Body of pancreas (tissue), 4 donors: ENCODE measurements around the gene TP53AIP1. TPM values are rescaled to one million over a fixed set of nuclear protein-coding genes. Genes with fewer than 3 reads are reported as not detected.

Experiments
- ATAC-seq: fragments of 150-250 bp; one replicate; pipeline ENCODE4 v1.9.1; 2016
- DNase-seq, 4 donors: peaks; one replicate each; pipeline ENCODE4 v3.0.0-alpha.2; 2019
- H3K27ac ChIP-seq, 4 donors: fragments of 200-600 bp; sonication (generic); 1 replicate in 3 of 4; 2 replicates in 1 of 4; pipeline versions ENCODE4 v1.5.1 to v1.6.1; 2016 to 2019; ENCODE audit warnings: mild to moderate bottlenecking in 1 of 4, mixed read lengths in 1 of 4, moderate library complexity in 1 of 4
- H3K27me3 ChIP-seq, 2 donors: fragments of 200-600 bp; sonication (generic); one replicate each; pipeline ENCODE4 v1.6.0; 2016; ENCODE audit warnings: mild to moderate bottlenecking in 1 of 2
- H3K36me3 ChIP-seq, 2 donors: fragments of 200-600 bp; sonication (generic); replicated peaks in 1 of 2; 2 replicates each; pipeline ENCODE4 v1.5.1; 2016; ENCODE audit warnings: low read depth in 2 of 2; ENCODE audit not compliant: insufficient read depth in 1 of 2
- H3K4me1 ChIP-seq: fragments of 200-600 bp; sonication (generic); one replicate; pipeline ENCODE4 v1.6.0; 2016
- H3K4me3 ChIP-seq, 2 donors: fragments of 200-600 bp; sonication (generic); 1 replicate in 1 of 2; 2 replicates in 1 of 2; pipeline ENCODE4 v1.5.1; 2016 to 2019
- H3K9me3 ChIP-seq, 3 donors: fragments of 200-600 bp; sonication (generic); 1 replicate in 2 of 3; 2 replicates in 1 of 3; pipeline ENCODE4 v1.5.1; 2016
- POLR2A ChIP-seq, 3 donors: fragments of 450-650 bp; IDR thresholded peaks; one replicate each; pipeline ENCODE4 v1.6.1; 2016; ENCODE audit warnings: antibody characterized with exemption in 3 of 3, mild to moderate bottlenecking in 2 of 3
- WGBS, 2 donors: methylation state at CpG; one replicate each; pipeline ENCODE4 v1.1.5; 2017; 5-methylcytosine and 5-hydroxymethylcytosine counted together
- intact Hi-C: fragments of 100-400 bp; cut with DNase I; formaldehyde crosslinking; loops from one replicate; pipeline ENCODE4 v1.15.1; 2023
- total RNA-seq, 2 donors: library from RNA; depleted of rRNA; stranded (reverse); fragments of >200 nt; gene quantifications; one replicate each; pipeline ENCODE4 v1.1.0, GENCODE V29; 2016
- TF ChIP-seq, protein P1 (sequence below), 7 experiments: fragments of 450-650 bp in 4 of 7; fragments of 200-600 bp in 3 of 7; sonication (generic) in 3 of 7; IDR thresholded peaks; one replicate each; pipeline ENCODE4 v1.5.1; 2016 to 2019; ENCODE audit warnings: antibody characterized with exemption in 7 of 7

The TP53AIP1 gene
- total RNA-seq, 2 donors from 2014 or later: not detected

DNA sequence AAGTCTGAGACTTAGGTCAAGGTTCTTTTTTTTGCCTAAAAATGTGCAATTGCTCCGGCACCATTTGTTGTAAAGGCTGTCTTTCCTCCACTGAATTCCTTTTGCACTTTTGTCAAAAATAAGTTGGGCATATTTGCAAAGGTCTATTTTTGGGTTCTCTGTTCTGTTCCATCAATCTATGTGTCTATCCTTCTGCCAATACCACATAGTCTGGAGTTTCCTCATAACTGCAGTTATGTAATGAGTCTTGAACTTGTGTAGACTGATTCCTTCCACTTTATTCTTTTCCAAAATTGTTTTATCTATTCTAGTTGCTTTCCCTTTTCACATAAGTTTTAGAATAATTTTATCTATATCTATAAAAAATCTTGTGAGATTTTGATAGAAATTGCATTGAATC lies 44.8 kb downstream of the TP53AIP1 start:
- H3K4me3 ChIP-seq: no peak overlapping the region
- WGBS, 2 donors: 43 to 67% methylated on average over 1 of the region's 1 CpG
- DNase-seq: no peak
- H3K27ac ChIP-seq: peak overlapping the region in 2 of 4 donors; percentile 5 to 25
- peaks cover 87% of the 10 kb centered on the region for H3K4me1 ChIP-seq
- TF ChIP-seq POLR2A (IDR thresholded peaks at IDR 0.05): no peak
- TF ChIP-seq, protein P1, sequence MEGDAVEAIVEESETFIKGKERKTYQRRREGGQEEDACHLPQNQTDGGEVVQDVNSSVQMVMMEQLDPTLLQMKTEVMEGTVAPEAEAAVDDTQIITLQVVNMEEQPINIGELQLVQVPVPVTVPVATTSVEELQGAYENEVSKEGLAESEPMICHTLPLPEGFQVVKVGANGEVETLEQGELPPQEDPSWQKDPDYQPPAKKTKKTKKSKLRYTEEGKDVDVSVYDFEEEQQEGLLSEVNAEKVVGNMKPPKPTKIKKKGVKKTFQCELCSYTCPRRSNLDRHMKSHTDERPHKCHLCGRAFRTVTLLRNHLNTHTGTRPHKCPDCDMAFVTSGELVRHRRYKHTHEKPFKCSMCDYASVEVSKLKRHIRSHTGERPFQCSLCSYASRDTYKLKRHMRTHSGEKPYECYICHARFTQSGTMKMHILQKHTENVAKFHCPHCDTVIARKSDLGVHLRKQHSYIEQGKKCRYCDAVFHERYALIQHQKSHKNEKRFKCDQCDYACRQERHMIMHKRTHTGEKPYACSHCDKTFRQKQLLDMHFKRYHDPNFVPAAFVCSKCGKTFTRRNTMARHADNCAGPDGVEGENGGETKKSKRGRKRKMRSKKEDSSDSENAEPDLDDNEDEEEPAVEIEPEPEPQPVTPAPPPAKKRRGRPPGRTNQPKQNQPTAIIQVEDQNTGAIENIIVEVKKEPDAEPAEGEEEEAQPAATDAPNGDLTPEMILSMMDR (IDR thresholded peaks at IDR 0.05): no peak
- H3K36me3 ChIP-seq: no peaks in the 10 kb centered on the region
- no peaks in the 10 kb centered on the region for H3K27me3 ChIP-seq
- no peaks in the 10 kb centered on the region for H3K9me3 ChIP-seq
- no peak for ATAC-seq
- intact Hi-C loops: no loop called here

DNA sequence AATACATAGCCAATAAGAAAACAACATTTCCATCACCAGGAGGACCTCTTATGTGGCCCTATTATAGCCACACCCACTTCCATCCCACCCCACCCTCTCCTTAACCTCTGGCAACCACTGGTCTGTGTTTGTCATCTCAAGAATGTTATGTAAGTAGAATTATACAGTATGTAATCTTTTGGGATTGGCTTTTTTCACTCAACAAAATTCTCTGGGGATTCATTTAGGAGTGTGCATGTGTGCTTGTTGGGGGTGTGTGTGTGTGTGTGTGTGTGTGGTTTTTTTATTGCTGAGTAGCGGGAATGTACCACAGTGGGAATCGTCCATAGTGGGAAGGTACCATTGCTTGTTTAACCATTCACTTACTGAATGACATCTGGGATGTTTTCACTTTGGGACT lies 46.3 kb downstream of the TP53AIP1 start:
- DNase-seq: no peak
- H3K36me3 ChIP-seq: no peaks in the 10 kb centered on the region
- no peak overlapping the region for H3K27ac ChIP-seq
- peaks cover 98% of the 10 kb centered on the region for H3K4me1 ChIP-seq
- H3K9me3 ChIP-seq: no peaks in the 10 kb centered on the region
- WGBS, 2 donors: 25 to 26% methylated on average over 2 of the region's 2 CpGs
- intact Hi-C loops: no loop called here
- H3K27me3 ChIP-seq: no peaks in the 10 kb centered on the region
- no peak for ATAC-seq
- TF ChIP-seq, protein P1 (IDR thresholded peaks at IDR 0.05): no peak
- TF ChIP-seq POLR2A (IDR thresholded peaks at IDR 0.05): no peak
- no peak overlapping the region for H3K4me3 ChIP-seq

DNA sequence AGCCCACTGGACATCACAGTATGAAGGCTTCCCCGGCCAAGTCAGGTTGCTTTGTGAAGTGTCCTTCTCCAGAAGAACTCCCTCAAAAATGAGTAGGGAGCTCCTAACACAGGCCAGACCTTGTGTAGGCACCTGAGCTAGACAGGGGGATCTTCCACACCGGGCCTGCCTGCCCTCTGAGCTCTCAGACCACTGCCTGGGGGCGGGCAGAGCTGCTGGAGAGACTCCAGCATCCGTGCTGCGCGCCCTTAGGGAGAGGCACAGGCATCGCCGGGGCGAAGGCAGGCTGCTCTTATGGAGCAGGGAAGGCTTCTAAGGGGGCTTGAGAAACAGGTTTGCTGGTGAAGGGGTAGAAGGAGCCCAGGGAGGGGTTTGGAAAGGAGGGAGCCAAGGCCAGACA lies 47.1 kb downstream of the TP53AIP1 start:
- peaks cover 92% of the 10 kb centered on the region for H3K4me1 ChIP-seq
- no peak for ATAC-seq
- H3K27me3 ChIP-seq: no peaks in the 10 kb centered on the region
- H3K36me3 ChIP-seq: no peaks in the 10 kb centered on the region
- 14 to 40% methylated on average over 5 to 6 of the region's 9 CpGs for WGBS, 2 donors
- H3K9me3 ChIP-seq: no peaks in the 10 kb centered on the region
- H3K27ac ChIP-seq: peak overlapping the region; percentile 76 to 87 (median 82)
- no peak overlapping the region for H3K4me3 ChIP-seq
- no peak for TF ChIP-seq POLR2A (IDR thresholded peaks at IDR 0.05)
- TF ChIP-seq, protein P1 (IDR thresholded peaks at IDR 0.05): no peak
- intact Hi-C loops: no loop called here
- DNase-seq: peak in 1 of 4 donors; percentile 50

DNA sequence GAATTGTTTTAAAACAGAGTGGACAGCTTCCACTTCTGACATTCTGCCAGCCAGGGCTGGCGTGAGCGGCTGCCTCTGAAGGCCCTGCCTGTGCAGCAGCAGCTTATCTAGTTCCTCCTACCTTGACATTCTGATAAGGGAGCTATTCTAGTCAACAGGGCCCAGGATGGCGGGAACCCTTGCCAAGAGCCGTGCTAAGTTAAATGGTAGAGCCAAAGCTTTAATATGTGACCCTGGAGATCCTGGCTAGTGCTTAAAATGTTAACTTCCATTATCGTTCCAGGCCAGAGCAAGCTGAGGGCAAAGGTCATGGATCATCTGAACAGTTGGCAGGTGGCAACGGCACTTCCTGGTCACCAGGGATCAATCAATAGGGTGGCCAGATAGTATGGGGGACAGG lies 48.0 kb downstream of the TP53AIP1 start:
- intact Hi-C loops: no loop called here
- H3K36me3 ChIP-seq: no peaks in the 10 kb centered on the region
- H3K4me1 ChIP-seq: peaks cover 92% of the 10 kb centered on the region
- H3K9me3 ChIP-seq: no peaks in the 10 kb centered on the region
- no peaks in the 10 kb centered on the region for H3K27me3 ChIP-seq
- peak overlapping the region; percentile 76 to 87 (median 82) for H3K27ac ChIP-seq
- peak; percentile 90 to 97 (median 94) for DNase-seq
- no peak overlapping the region for H3K4me3 ChIP-seq
- 15 to 19% methylated on average over 6 of the region's 6 CpGs for WGBS, 2 donors
- TF ChIP-seq, protein P1 (IDR thresholded peaks at IDR 0.05): no peak
- peak in 2 of 3 donors; percentile 26 to 29 for TF ChIP-seq POLR2A (IDR thresholded peaks at IDR 0.05)
- ATAC-seq: peak; percentile 77

- Histone ChIP-seq H3K4me3 (no peak overlapping the region), H3K27ac (peak overlapping the region; percentile 76 to 87 (median 82)), H3K36me3 (no peaks in the 10 kb centered on the region), H3K27me3 (no peaks in the 10 kb centered on the region), H3K9me3 (no peaks in the 10 kb centered on the region), H3K4me1 (peaks cover 92% of the 10 kb centered on the region)
- TF ChIP-seq POLR2A (IDR thresholded peaks at IDR 0.05): no peak
- TF ChIP-seq, protein P1 (IDR thresholded peaks at IDR 0.05): no peak
- WGBS, 2 donors: 10 to 11% methylated on average over 3 of the region's 3 CpGs
- ATAC-seq (no peak), DNase-seq (no peak)
- intact Hi-C loops: no loop called here
These were observed 48.4 kb downstream of the TP53AIP1 start for GRCh38 chr11:128894286-128894681.
